HuH-7 (cell line): ENCODE measurements around the gene GDPD5.

Experiments used
- DNase-seq: peaks from one replicate; pipeline ENCODE4 v3.0.0; 2011; ENCODE audit warnings: low spot score

Gene GDPD5

DNA sequence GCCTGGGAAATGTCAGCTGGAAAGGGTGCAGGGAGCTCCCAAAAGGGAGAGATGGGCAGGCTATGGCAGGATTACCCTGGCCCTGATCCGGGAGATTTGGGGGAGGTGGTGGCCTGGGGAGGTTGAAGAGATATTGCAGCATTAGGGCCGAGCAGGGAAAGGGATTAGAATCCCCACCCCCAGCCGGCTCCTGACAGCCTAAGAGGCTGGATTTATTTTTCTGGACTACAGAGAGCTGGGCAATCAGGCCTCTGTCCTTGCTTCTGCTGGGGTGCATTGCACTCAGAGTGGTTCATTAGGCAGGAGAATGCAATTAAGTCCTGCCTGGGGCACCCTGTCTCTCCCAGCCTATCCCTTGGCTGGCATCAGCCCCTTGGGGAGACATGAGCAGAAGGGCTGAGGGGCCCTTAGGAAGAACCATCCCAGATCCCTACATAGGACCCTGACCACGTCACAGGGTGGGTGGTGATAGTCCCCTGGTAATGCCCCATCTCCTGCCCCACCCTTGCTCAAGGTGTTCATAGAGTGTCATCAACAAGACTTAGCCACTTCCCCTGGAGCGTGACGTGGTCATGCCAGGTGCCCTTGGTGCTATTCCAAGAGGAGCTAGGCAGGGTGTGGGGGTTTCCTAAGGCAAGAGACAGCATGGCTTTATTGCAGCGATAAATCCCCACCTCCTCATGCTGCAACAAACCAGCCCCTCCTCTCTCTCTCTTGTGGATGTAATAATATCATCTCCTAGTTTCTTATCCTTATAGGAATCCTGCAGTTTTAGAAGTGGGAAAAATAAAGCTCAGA is 54.4 kb downstream of the GDPD5 start:
- DNase-seq: no peak

DNA sequence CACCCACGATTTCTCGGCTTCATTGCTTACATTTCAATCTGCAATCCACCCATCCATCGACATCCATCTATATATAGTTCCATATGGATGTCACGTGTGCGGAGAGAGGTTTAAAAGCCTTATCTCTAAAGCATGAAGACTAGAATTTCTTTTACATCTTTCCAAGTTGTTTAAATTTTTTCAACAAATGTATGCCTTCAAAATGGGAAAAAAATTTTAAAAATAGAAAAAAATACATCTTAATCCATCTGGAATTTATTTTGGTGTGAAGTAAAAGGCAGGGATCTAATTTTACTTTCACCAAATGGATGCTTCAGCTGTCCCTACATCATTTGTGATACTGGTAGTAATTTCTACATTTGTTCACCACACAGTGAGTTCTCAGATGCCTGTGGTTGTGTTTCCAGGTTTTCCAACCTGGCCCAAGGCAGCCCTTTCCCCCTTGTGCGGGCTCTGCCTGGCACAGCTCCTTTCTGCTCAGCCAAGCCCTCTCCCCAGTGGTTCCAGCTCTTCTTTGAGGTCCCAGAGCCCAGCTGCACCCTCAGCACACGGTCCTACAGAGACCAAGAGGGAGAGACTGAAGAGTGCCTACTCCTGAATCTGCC is 55.2 kb downstream of the GDPD5 start:
- no peak for DNase-seq

- DNase-seq: no peak
These were observed 55.8 kb downstream of the GDPD5 start for GRCh38 chr11:75469785-75470405.

GRCh38 chr11:75468534-75469340 is 57.0 kb downstream of the GDPD5 start:
- no peak for DNase-seq

- no peak for DNase-seq
These were observed 57.9 kb downstream of the GDPD5 start for GRCh38 chr11:75467881-75468280.

DNA sequence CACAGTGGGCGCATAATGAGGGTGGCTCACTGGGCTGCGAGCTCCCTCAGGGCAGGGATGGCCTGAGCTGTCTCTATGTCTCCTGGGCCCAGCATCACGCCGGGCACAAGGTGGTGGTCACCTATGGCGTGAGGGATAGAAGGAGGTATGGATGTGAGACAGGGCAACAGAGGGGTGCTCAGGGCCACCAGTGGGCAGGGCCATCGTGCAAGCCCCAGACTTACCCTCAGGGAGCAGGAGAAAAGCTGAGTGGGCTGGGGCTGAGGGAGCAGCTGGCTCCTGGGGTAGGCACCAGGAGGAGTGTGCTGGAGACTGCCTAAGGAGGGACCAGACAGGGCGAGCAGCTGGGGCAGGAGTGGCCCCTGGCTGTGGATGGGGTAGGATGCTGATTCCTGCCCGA is 58.4 kb downstream of the GDPD5 start:
- DNase-seq: no peak

GRCh38 chr11:75465701-75466531 is 59.8 kb downstream of the GDPD5 start:
- DNase-seq: no peak

DNA sequence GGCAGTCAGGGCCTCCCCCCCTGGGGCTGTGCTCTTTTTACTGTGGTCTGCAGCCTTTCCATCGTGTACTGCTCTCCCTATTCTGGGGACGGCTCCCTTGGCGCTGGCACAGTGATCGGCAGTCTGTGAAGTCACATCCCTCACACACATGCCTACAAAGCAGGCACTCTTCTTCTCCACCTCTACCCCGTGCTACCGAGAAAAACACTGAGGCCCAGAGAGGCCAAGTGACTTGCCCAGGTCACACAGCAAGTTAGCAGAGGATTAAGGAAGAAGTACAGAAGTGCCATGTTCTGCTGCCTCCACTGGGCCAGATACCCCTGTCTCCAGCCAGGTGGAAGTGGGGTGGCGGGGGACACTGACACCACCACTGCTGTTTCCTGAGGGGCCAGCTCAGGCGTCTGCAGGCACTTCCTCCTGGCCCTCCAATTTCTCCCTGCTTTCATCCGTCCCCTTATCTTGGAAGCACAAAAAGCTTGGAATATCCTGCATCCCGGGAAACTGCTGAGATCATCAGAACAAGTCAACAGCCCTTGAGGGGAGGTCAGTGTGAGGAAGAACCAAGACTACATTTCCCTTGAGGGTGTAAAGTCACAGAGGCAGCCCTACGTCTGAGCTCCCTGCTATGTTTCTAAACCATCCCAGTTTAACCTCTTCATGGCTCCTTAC is 62.5 kb downstream of the GDPD5 start:
- no peak for DNase-seq

GRCh38 chr11:75462117-75462653 is 63.6 kb downstream of the GDPD5 start:
- DNase-seq: no peak

DNA sequence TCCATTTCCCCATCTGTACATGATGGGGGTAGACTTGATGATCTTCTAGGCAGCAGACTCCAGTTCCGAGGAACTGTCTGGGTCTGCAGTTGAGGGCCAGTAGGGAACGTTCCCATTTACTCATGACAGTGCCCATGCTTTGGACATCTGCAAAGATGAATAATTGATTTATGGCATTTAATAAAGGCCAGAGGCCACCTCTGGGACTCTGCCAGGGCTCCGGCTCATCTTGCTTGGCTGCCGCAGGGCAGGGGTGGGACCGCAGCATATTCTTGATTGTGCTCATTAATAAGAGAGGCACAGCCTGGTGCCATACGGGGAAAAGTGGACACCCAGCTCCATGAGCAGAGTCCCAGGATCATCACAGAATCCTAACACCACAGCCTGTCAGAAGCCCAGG is 64.6 kb downstream of the GDPD5 start:
- no peak for DNase-seq

GRCh38 chr11:75456596-75457183 is 69.1 kb downstream of the GDPD5 start:
- no peak for DNase-seq

GRCh38 chr11:75454987-75455386 is 70.8 kb downstream of the GDPD5 start:
- no peak for DNase-seq

DNA sequence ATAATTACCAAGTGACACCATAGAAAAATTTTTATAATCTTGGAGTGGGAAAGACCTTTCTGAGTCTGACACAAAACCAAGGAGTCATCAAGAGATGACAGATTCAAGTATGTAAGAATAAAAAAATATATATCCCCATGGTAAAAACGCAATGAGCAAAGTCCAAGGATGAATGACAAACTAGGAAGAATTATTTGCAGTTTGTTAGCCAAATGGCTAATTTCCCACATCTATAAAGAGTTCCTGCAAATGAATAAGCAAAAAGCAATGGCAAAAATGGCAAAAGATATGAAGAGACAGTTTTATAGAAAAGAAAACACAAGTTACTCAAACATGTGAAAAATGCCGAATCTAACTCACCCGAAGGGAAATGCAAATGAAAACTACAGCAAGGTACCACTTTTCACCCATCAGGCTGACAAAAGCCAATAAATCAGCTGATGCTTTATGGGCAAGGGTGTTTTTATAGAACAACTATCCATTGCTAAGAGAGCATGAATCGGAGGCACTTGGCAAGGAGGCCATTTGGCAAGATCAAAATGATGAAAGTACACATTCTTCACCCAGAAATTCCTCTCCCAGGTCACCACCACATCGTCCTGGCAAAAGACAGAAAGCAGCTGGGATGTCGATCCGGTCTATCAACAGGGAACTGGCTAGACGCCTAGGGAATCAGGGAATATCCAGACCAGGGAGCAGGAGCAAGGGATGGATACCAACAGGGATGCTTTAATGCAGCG is 71.7 kb downstream of the GDPD5 start:
- no peak for DNase-seq

DNA sequence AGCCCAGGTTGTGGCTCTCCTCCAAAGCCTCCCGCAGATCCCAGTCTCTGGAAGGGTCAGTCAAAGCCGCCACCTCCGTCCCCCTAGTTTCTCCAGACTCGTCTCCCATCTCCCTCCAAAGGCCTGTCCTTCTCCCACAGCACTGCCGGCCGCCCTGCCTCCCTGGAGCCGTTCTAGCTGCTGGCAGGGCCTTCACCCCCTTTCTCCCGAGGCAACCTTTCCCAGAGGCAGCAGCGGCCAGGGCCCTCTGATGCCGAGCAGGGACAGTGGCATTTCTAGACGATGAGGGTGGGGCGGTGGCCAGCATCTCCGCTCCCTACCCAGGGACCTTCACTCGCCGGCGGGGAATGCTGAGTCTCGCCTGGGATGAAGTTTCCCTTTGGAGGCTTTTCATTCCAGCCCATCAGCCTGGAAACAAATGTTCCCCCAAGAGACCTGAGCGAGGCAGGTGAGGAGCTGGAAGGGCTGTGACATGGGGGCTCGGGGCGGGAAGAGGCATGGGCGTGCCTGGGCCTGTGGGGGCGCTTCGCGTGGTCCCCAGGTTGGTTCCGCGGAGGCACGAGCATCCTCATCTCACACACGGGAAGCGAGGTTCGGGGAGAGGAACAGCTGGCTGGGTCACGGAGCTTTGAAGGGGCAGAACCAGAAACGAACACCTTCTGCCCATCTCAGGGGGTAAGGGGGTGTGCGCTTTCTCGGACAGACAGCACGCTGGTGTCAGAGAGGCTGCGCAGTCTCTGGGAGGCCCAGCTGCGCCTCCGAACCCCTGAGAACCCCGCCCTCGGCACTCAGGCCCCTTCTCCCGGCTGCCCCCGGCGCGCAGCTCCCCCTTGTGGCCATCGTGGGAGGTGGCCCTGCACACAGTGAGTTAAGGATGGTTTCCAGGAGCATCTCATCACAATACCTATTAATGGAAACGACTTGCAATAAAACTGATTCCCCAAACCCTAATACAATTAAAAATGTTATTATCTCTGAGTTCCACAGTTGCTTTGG is 74.6 kb downstream of the GDPD5 start:
- DNase-seq: peak; percentile 65

- no peak for DNase-seq
These were observed 75.5 kb downstream of the GDPD5 start for GRCh38 chr11:75450236-75450635.

DNA sequence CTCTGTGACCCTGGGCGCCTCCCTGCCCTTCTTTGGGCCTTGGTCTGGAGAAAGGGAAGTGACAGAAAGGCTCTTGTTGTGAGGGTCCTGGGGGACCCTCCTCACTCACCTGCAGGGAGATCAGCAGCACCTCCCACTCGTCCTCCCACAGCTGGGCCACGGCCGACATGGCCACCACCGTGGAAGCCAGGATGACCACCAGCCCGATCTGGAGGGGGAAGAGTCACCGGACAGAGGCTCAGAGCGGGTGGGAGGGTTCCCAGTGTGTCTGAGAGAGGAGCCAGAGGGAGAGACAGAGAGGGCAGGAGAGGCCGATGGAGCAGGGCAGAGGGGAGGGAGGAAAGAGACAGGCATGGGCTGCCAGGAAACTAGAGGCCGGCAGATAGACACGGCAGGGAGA is 76.0 kb downstream of the GDPD5 start:
- no peak for DNase-seq

DNA sequence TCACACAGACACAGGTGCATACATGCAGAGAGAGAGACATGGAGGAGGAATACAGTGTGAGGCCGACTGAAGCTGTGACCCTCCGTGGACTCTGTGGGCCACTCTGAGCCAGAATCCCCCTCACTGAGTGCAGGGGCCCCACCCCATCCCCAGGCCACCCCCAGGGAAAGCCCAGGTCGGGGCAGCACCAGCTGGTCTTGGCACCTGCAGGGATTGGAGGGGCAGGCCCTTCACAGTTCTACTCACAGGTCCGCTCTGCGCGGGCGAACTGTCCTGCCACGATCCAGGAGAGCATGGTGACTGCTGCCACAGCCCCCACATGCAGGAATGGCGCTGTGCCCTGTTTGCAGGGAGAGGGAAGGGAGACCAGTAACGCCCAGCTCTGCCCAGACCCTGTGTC is 76.5 kb downstream of the GDPD5 start:
- no peak for DNase-seq

- no peak for DNase-seq
These were observed 78.3 kb downstream of the GDPD5 start for GRCh38 chr11:75447415-75447814.
